Duodenal mucosa (tissue), 2 donors: ENCODE measurements around the gene DZIP1.
"Not testable (repeated sequence)": the region's sequence is repeated elsewhere in the genome, so short reads cannot be mapped to it uniquely, and the experiment has no call there.

ENCODE experiments used
- H3K27ac ChIP-seq: one replicate; pipeline ENCODE4 v1.7.0; 2013; ENCODE audit warnings: low read depth, low read length
- H3K27me3 ChIP-seq, 2 donors: one replicate each; pipeline ENCODE4 v1.7.0; 2013; ENCODE audit warnings: low read length in 2 of 2, control low read depth in 1 of 2; ENCODE audit not compliant: insufficient read depth in 2 of 2, control insufficient read depth in 1 of 2
- H3K36me3 ChIP-seq, 2 donors: one replicate each; pipeline ENCODE4 v1.7.0; 2013; ENCODE audit warnings: low read length in 2 of 2, control low read depth in 1 of 2; ENCODE audit not compliant: insufficient read depth in 2 of 2, control insufficient read depth in 1 of 2
- H3K4me1 ChIP-seq, 2 donors: one replicate each; pipeline ENCODE4 v1.7.0; 2013; ENCODE audit warnings: low read length in 2 of 2, control low read depth in 1 of 2; ENCODE audit not compliant: insufficient read depth in 2 of 2, control insufficient read depth in 1 of 2
- H3K4me3 ChIP-seq, 2 donors: one replicate each; pipeline ENCODE4 v1.7.0; 2013; ENCODE audit warnings: low read length in 2 of 2, low read depth in 1 of 2
- H3K9ac ChIP-seq, 2 donors: one replicate each; pipeline ENCODE4 v1.7.0; 2013; ENCODE audit warnings: low read length in 2 of 2, low read depth in 1 of 2
- H3K9me3 ChIP-seq, 2 donors: one replicate each; pipeline ENCODE4 v1.7.0; 2013; ENCODE audit warnings: low read length in 2 of 2, control low read depth in 1 of 2; ENCODE audit not compliant: control insufficient read depth in 1 of 2

Gene DZIP1

DNA sequence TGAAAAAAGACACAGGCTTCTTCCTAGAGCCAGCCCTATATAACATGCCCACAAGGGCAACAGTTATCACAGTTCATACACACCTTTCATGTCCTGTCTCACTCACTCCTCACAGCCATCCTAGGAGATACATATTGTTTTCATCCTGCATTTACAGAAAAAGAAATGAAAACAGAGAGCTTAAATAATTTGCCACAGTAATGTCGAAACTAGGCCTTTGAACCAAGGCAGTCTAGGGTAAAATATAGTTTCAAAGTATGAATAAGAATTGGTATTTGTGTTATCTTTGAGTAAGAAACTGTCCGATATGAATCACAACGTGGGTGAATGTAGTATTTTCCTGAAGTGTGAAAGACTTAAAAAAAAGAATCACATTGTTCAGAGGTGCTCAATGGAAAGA, 65.2 kb downstream of the DZIP1 start:
- Histone ChIP-seq H3K27me3 (no peaks in the 10 kb centered on the region), H3K27ac (no peak overlapping the region), H3K9ac (no peak overlapping the region), H3K9me3 (no peaks in the 10 kb centered on the region), H3K4me3 (no peak overlapping the region), H3K4me1 (no peaks in the 10 kb centered on the region), H3K36me3 (no peaks in the 10 kb centered on the region)

DNA sequence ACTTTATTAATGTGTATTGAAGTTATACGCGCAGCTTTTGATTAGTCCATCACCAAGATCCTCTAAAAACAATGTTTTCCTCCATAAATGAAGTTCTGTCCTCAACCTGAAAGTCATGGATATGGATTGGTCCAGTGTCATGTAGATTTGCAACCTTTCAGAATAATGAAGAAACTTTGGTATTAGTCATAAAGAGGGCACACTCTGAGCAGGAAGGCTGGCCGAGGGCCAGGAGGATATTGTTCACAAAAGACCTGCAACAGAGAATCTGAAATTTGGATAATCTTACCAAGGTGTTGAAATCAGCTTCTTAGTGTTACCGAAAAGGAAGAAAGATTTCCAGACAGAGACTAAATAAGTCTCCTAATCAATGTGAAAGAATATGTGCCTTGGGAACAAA, 71.3 kb downstream of the DZIP1 start:
- H3K36me3 ChIP-seq, result no peaks in the 10 kb centered on the region
- no peaks in the 10 kb centered on the region for H3K27me3 ChIP-seq
- no peak overlapping the region for H3K9ac ChIP-seq
- no peak overlapping the region for H3K4me3 ChIP-seq
- H3K27ac ChIP-seq, result no peak overlapping the region
- no peaks in the 10 kb centered on the region for H3K9me3 ChIP-seq
- no peaks in the 10 kb centered on the region for H3K4me1 ChIP-seq

GRCh38 chr13:95571941-95572340, 72.6 kb downstream of the DZIP1 start:
- H3K9me3 ChIP-seq, result no peaks in the 10 kb centered on the region
- H3K4me3 ChIP-seq, result no peak overlapping the region
- H3K4me1 ChIP-seq, result no peaks in the 10 kb centered on the region
- H3K27me3 ChIP-seq, result no peaks in the 10 kb centered on the region
- H3K36me3 ChIP-seq, result no peaks in the 10 kb centered on the region
- H3K9ac ChIP-seq, result no peak overlapping the region
- no peak overlapping the region for H3K27ac ChIP-seq

DNA sequence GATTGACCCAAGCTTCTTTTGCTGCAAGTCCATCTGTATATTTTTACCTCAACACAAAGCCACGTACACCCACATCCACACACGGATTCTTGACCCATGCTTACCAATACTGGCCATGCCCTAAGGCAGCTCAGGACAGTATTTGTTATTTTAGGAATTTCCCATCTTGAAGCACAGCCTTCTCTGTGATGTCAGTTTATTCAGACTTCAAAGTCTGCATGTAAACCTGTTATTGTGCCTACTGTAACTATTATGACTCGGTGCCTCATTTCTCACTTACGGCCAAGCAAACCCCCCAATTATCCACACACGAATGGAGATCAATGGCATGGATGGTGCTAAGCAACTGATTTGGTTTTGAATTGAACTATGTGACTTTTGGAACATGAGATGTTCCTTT, 74.5 kb downstream of the DZIP1 start:
- Histone ChIP-seq H3K4me1 (no peaks in the 10 kb centered on the region), H3K9me3 (no peaks in the 10 kb centered on the region), H3K27ac (no peak overlapping the region), H3K4me3 (no peak overlapping the region), H3K9ac (no peak overlapping the region), H3K36me3 (no peaks in the 10 kb centered on the region), H3K27me3 (no peaks in the 10 kb centered on the region)

- no peaks in the 10 kb centered on the region for H3K36me3 ChIP-seq
Observed at GRCh38 chr13:95568131-95568530, 76.4 kb downstream of the DZIP1 start.

DNA sequence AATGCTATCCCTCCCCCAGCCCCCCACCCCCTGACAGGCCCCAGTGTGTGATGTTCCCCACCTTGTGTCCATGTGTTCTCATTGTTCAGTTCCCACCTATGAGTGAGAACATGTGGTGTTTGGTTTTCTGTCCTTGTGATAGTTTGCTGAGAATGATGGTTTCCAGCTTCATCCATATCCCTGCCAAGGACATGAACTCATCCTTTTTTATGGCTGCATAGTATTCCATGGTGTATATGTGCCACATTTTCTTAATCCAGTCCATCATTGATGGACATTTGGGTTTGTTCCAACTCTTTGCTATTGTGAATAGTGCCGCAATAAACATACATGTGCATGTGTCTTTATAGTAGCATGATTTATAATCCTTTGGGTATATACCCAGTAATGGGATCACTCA, 78.7 kb downstream of the DZIP1 start:
- not testable (repeated sequence) for H3K9me3 ChIP-seq, H3K9ac ChIP-seq, H3K27ac ChIP-seq, H3K36me3 ChIP-seq, H3K4me1 ChIP-seq, H3K27me3 ChIP-seq, H3K4me3 ChIP-seq

More at GRCh38 chr13:95568131-95568530, 76.4 kb downstream of the DZIP1 start:
- Histone ChIP-seq H3K9ac (no peak overlapping the region), H3K4me1 (no peaks in the 10 kb centered on the region), H3K27me3 (no peaks in the 10 kb centered on the region), H3K4me3 (no peak overlapping the region), H3K27ac (no peak overlapping the region), H3K9me3 (no peaks in the 10 kb centered on the region)

- Histone ChIP-seq H3K27ac (no peak overlapping the region), H3K27me3 (no peaks in the 10 kb centered on the region), H3K36me3 (no peaks in the 10 kb centered on the region), H3K4me1 (no peaks in the 10 kb centered on the region), H3K4me3 (no peak overlapping the region), H3K9ac (no peak overlapping the region), H3K9me3 (no peaks in the 10 kb centered on the region)
Observed at GRCh38 chr13:95564733-95565291, 79.7 kb downstream of the DZIP1 start.

DNA sequence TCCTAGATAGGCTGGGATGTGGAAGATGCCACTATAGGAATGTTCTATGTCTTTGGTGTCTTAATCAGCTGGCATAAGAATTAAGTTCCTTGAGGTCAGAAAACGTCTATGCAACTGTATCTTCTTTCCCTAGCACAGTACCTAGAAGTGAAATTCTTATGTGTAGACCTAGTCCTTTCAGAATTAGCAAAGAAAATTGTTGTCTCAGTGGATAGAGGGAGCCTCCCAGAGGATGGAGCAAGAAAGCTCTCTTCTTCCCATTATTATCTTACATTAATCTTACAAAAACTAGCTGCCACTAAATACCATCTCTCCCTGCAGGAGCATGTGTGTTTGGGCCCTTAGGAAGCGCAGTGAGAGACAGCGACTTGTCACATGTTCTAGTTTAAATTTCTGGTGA, 80.4 kb downstream of the DZIP1 start:
- H3K9ac ChIP-seq, result no peak overlapping the region
- H3K27me3 ChIP-seq, result no peaks in the 10 kb centered on the region
- H3K4me1 ChIP-seq, result no peaks in the 10 kb centered on the region
- H3K4me3 ChIP-seq, result no peak overlapping the region
- H3K36me3 ChIP-seq, result no peaks in the 10 kb centered on the region
- no peak overlapping the region for H3K27ac ChIP-seq
- H3K9me3 ChIP-seq, result no peaks in the 10 kb centered on the region

GRCh38 chr13:95560387-95560786, 84.1 kb downstream of the DZIP1 start:
- Histone ChIP-seq H3K9ac (no peak overlapping the region), H3K27me3 (peaks cover 7 to 9% of the 10 kb centered on the region in 2 donors), H3K36me3 (no peaks in the 10 kb centered on the region), H3K4me3 (no peak overlapping the region), H3K27ac (no peak overlapping the region), H3K4me1 (no peaks in the 10 kb centered on the region), H3K9me3 (no peaks in the 10 kb centered on the region)

DNA sequence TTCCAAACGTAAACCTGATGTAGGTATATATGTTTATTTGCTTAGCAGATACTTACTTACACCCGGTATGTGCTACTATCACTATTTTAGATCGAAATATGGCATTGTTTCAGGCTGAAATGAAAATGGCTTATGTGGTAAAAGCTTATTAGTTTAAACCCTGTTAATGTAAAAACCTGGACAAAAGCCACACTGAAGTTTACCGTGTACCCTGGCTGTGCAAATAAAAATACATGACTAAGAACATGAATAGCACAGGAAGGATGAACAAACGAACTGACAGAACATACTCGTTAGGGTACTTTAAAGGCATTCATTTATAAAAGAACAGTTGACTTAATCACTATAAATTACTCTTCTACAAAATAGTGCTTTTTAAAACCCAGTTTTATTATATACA, 85.4 kb downstream of the DZIP1 start:
- H3K4me3 ChIP-seq, result no peak overlapping the region
- H3K9me3 ChIP-seq, result no peaks in the 10 kb centered on the region
- H3K27ac ChIP-seq, result no peak overlapping the region
- no peaks in the 10 kb centered on the region for H3K4me1 ChIP-seq
- no peaks in the 10 kb centered on the region for H3K36me3 ChIP-seq
- H3K27me3 ChIP-seq, result peaks cover 14 to 15% of the 10 kb centered on the region in 2 donors
- no peak overlapping the region for H3K9ac ChIP-seq

DNA sequence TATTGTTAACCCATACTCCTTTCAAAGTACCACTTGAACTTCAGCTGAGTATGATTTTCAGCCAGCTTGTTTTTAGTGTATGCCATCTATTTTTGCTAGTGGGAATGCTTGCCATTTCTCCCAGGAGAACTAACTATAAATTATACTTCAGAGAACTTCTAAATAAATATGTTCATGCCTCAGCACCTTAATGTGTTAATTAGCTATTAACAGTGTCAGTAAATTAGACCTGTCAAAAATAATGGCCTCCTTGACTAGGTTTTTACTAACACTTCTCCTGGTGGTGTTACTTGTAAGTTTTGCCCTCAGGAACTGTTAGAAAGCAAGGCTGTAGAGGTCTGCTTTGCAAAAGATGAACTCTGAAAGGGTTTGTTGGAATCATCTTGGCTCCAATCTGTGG, 87.5 kb downstream of the DZIP1 start:
- H3K9ac ChIP-seq, result no peak overlapping the region
- H3K4me3 ChIP-seq, result no peak overlapping the region
- no peak overlapping the region for H3K27ac ChIP-seq
- H3K27me3 ChIP-seq, result peaks cover 32 to 33% of the 10 kb centered on the region in 2 donors
- H3K36me3 ChIP-seq, result no peaks in the 10 kb centered on the region
- H3K4me1 ChIP-seq, result no peaks in the 10 kb centered on the region
- H3K9me3 ChIP-seq, result no peaks in the 10 kb centered on the region
